Measurements from ENCODE around the gene AARS2.

The AARS2 gene

GRCh38 chr6:44272999-44273566 is 40.1 kb downstream of the AARS2 start:
- DNase-seq = no peak

- DNase-seq = no peak
Measured at GRCh38 chr6:44272529-44272928, 40.6 kb downstream of the AARS2 start.

- no peak for DNase-seq
Measured at GRCh38 chr6:44271914-44272313, 41.2 kb downstream of the AARS2 start.

GRCh38 chr6:44271406-44271723 is 41.8 kb downstream of the AARS2 start:
- no peak for DNase-seq

GRCh38 chr6:44270526-44271405 is 42.4 kb downstream of the AARS2 start:
- no peak for DNase-seq

- DNase-seq = no peak
Measured at GRCh38 chr6:44269921-44270525, 43.1 kb downstream of the AARS2 start, which contains the start of gene TMEM151B. Gene TMEM151B (plus strand): TSS chr6:44270450. CDS start chr6:44270743, 293 bp downstream.

- DNase-seq = no peak
Measured at GRCh38 chr6:44269178-44269920, 43.8 kb downstream of the AARS2 start.

- no peak for DNase-seq
Measured at GRCh38 chr6:44268095-44268628, 45.0 kb downstream of the AARS2 start.

- no peak for DNase-seq
Measured at GRCh38 chr6:44267252-44267651, 45.9 kb downstream of the AARS2 start.

GRCh38 chr6:44266347-44266746 is 46.8 kb downstream of the AARS2 start:
- DNase-seq = no peak

GRCh38 chr6:44265722-44266233 is 47.4 kb downstream of the AARS2 start:
- DNase-seq = no peak

- peak; percentile 55 for DNase-seq
Measured at GRCh38 chr6:44265007-44265721, 48.0 kb downstream of the AARS2 start, which contains the start of gene NFKBIE. Gene NFKBIE (minus strand): TSS chr6:44265551. CDS start chr6:44265346, 205 bp downstream.

GRCh38 chr6:44264154-44265006 is 48.8 kb downstream of the AARS2 start:
- DNase-seq = no peak

- DNase-seq = no peak
Measured at GRCh38 chr6:44263354-44264100, 49.6 kb downstream of the AARS2 start.

- no peak for DNase-seq
Measured at GRCh38 chr6:44262467-44263353, 50.4 kb downstream of the AARS2 start.

GRCh38 chr6:44261581-44261980 is 51.6 kb downstream of the AARS2 start:
- DNase-seq = no peak

- DNase-seq = no peak
Measured at GRCh38 chr6:44260451-44261297, 52.5 kb downstream of the AARS2 start.

GRCh38 chr6:44260011-44260410 is 53.1 kb downstream of the AARS2 start:
- DNase-seq = no peak

All from cortex of kidney (tissue), 1 donor.